ENCODE measurements around the gene LTO1.

DNA sequence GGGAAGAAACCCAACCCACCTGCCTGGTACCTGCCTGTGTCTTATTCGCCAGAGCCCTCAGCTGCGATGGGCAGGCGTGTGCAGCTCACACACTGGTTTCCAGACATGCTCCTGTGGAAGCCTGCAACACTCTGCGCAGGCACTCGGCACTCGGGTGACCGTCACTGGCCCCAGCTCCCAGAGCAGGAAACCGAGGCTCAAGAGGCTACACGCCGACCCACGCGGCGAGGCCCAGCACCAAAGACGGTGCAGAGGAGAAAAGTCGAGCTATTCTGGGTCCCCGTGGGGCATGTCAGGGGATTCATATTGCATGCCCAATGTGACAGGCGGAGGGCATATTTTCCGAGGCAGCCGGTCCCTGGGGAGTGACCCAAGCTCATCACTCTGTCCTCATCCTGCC lies 40.3 kb upstream of the LTO1 start:
- no peak for TF ChIP-seq EP300 (IDR thresholded peaks at IDR 0.05; ENCODE audit: borderline replicate concordance in 1 of 2, low read depth in 1 of 2, low read length in 1 of 2)
- no peak for TF ChIP-seq MXI1 (IDR thresholded peaks at IDR 0.05; ENCODE audit: low read depth, low read length)
- TF ChIP-seq, protein P1, sequence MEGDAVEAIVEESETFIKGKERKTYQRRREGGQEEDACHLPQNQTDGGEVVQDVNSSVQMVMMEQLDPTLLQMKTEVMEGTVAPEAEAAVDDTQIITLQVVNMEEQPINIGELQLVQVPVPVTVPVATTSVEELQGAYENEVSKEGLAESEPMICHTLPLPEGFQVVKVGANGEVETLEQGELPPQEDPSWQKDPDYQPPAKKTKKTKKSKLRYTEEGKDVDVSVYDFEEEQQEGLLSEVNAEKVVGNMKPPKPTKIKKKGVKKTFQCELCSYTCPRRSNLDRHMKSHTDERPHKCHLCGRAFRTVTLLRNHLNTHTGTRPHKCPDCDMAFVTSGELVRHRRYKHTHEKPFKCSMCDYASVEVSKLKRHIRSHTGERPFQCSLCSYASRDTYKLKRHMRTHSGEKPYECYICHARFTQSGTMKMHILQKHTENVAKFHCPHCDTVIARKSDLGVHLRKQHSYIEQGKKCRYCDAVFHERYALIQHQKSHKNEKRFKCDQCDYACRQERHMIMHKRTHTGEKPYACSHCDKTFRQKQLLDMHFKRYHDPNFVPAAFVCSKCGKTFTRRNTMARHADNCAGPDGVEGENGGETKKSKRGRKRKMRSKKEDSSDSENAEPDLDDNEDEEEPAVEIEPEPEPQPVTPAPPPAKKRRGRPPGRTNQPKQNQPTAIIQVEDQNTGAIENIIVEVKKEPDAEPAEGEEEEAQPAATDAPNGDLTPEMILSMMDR (IDR thresholded peaks at IDR 0.05), result no peak
- TF ChIP-seq RCOR1 (IDR thresholded peaks at IDR 0.05; ENCODE audit: low read length), result no peak
- TF ChIP-seq, protein P2, sequence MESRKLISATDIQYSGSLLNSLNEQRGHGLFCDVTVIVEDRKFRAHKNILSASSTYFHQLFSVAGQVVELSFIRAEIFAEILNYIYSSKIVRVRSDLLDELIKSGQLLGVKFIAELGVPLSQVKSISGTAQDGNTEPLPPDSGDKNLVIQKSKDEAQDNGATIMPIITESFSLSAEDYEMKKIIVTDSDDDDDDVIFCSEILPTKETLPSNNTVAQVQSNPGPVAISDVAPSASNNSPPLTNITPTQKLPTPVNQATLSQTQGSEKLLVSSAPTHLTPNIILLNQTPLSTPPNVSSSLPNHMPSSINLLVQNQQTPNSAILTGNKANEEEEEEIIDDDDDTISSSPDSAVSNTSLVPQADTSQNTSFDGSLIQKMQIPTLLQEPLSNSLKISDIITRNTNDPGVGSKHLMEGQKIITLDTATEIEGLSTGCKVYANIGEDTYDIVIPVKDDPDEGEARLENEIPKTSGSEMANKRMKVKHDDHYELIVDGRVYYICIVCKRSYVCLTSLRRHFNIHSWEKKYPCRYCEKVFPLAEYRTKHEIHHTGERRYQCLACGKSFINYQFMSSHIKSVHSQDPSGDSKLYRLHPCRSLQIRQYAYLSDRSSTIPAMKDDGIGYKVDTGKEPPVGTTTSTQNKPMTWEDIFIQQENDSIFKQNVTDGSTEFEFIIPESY (IDR thresholded peaks at IDR 0.05; ENCODE audit: borderline replicate concordance, low read depth), result no peak
- no peak for TF ChIP-seq POLR2AphosphoS5 (IDR thresholded peaks at IDR 0.05; ENCODE audit: low read depth, low read length)
- no peak for TF ChIP-seq GATA2 (CRISPR knock-in tag; IDR thresholded peaks at IDR 0.05)
